ENCODE data around the gene GNB1L.
"Not testable (repeated sequence)": the region's sequence is repeated elsewhere in the genome, so short reads cannot be mapped to it uniquely, and the experiment has no call there.

Gene GNB1L

DNA sequence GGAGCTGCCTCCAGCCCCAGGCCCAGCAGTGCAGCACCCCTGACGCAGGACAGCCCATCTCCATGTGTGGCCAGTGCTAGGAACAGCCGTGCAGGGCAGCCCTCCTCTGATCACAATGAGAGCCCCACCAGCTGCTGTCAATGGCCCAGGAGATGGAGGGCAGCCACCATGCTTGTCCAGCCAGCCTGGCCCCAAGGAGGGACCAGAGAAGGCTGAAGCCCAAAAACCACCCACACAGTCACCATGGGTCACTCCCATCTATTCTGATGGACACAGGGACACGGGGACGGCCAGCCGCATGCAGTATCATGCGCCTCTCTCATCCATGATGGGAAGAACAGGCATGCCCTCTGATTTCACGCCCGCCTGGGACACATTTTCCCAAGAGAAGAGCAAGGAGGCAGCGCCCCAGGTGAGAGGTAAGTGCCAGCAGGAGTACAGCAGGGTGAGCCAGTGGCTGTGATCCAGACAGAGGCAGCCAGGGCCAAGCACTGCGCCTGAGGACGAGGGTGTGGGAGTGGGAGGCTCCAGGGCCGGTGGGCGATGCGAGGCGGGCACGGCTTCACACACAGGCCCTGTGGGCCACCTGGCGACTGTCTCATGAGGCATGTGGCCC lies 33.6 kb upstream of the GNB1L start:
- no peak for DNase-seq (ENCODE audit: low spot score)
- TF ChIP-seq, protein P1, sequence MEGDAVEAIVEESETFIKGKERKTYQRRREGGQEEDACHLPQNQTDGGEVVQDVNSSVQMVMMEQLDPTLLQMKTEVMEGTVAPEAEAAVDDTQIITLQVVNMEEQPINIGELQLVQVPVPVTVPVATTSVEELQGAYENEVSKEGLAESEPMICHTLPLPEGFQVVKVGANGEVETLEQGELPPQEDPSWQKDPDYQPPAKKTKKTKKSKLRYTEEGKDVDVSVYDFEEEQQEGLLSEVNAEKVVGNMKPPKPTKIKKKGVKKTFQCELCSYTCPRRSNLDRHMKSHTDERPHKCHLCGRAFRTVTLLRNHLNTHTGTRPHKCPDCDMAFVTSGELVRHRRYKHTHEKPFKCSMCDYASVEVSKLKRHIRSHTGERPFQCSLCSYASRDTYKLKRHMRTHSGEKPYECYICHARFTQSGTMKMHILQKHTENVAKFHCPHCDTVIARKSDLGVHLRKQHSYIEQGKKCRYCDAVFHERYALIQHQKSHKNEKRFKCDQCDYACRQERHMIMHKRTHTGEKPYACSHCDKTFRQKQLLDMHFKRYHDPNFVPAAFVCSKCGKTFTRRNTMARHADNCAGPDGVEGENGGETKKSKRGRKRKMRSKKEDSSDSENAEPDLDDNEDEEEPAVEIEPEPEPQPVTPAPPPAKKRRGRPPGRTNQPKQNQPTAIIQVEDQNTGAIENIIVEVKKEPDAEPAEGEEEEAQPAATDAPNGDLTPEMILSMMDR (IDR thresholded peaks at IDR 0.05) = no peak
- Histone ChIP-seq H3K4me3 (no peak overlapping the region), H3K27ac (no peak overlapping the region)

DNA sequence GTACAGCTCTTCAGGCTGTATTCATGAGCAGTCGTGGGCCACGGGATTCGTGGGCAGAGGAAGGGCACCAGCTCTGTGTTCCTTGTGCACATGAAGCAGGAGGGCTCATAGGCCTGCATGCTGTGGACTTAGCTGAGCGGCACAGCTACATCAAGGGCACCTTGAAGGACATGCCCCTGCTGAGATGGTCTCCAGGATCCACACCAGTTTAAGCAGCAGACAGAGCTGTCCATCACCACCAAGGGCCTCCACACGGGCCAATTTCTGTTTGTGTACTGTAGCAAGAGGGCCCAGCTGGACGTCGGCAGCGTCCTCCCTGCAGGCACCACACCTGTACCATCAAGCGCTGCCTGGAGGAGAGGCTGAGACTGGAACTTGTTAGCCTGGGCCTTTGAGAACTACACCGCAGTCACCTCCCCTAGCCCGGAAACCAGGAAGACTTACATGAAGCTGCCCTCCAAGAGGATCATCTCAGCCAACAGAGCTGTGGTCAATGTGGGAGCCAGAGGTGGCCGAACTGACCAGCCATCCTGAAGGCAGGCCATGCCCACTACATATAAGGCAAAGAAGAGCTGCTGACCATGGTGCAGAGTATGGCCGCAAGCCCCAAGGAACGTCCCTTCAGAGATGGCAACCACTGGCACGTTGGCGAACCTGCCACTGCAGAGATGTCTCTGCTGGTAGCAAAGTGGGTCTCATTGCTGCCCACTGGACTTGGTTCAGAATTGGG lies 32.7 kb upstream of the GNB1L start:
- H3K27ac ChIP-seq = no peak overlapping the region
- no peak for DNase-seq (ENCODE audit: low spot score)
- H3K4me3 ChIP-seq = no peak overlapping the region
- TF ChIP-seq, protein P1 (IDR thresholded peaks at IDR 0.05) = no peak

DNA sequence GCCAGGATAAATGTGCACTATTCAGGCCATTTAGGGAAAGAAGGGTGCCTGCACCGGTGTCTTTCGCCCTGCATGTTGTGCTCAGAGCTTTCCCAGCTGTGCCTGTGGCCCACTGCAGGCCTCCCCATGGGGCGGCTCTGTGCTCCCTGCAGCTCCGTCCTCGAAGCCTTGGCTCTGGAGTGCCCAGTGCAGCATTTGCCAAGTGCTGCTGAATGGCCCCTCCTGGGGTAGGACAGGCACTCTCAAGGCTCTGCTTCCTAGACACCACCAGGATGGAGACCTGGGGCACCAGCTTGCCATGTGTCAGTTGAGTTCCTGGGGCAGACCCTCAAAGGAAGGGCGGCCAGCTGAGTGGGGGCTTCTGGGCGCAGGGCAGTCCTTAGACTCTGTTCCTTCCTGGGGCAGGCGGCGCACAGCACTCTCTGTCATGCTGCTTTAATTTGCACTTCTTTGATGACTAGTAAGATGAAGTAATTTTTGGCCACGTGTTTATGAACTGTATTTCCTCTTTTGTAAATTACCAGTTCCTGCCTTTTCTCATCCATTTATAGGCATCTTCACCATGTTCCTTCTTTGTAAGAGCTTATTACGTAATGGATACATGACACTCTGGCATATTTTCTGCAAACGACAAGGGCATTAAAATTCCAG lies 32.1 kb upstream of the GNB1L start:
- Histone ChIP-seq H3K27ac (peak overlapping the region in 1 of 2 donors; percentile 39), H3K4me3 (no peak overlapping the region)
- no peak for DNase-seq (ENCODE audit: low spot score)
- TF ChIP-seq, protein P1 (IDR thresholded peaks at IDR 0.05) = no peak

DNA sequence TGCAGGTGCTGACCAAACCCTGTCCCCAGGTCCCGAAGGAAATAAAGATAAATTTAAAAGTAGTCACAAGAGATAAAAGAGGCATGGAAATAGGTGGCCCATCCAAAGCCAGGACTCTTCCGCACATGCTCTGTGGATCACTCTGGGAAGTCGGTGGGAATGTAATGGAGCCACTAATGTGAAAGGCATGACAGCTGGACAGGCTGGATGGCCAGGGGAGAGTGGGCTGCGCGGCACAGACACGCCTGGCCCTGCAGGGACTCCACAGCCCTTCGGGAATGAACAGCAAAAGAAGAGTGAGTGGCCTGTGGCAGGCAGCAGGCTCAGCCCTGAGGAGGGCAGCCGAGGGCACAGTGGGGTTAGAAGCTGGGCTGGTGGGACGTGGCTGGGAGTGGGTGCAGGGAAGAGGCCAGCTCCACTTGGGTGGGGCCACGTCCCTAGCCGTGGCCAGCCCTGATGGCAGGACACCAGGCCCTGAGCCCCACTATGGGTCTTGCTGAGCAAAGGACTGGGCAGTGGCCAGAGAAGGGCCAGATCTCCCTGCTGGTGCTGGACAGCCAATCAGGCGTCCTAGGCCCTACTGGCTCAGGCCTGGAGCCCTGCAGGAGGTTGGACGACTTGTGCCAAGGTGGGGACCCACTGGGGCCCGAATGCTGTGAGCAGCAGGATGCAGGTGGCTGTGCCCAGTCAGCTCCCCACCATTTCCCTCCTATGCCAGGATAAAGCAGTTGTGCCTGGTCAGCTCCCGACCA lies 31.3 kb upstream of the GNB1L start:
- DNase-seq (ENCODE audit: low spot score) = no peak
- Histone ChIP-seq H3K27ac (peak overlapping the region in 1 of 2 donors; percentile 39), H3K4me3 (no peak overlapping the region)
- TF ChIP-seq, protein P1 (IDR thresholded peaks at IDR 0.05) = no peak

DNA sequence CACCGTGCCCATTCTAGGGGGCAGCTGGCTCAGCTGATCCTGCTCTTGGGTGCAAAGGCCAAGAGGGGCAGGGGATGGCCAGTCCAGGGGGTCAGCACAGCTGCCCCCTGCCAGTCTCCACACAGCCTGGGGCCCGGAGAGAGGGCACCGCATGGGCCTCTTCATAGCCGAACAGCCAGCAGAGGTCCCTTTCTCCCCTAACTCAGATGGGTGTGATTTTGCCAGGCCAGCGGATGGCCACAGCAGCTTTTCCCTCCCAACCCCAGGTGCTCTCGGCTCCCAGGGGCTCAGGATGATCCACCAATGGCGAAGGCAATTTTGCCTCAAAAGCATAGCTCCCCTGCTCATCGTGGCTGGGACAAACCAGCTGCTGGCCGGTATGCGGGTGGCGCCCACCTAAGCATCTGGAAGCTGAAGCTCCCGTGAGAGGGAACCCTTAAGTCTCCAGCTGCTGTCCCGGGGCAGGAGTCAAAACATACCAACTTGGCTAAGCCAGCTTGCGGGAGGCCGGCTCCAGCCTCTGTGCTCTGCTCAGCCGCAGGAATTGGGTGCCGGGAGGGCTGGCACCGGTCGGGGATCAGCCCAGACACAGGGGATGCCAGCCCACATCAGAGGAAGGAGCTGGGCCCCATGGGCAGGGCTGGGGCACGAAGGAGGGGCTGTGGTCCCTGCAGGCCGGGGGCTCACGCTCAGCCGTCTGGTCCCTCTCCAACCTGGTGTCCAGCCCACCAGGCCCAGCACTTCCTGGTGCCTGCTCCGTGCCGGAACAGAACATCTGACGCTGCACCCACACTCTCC lies 30.5 kb upstream of the GNB1L start:
- DNase-seq (ENCODE audit: low spot score) = no peak
- TF ChIP-seq, protein P1 (IDR thresholded peaks at IDR 0.05) = no peak

DNA sequence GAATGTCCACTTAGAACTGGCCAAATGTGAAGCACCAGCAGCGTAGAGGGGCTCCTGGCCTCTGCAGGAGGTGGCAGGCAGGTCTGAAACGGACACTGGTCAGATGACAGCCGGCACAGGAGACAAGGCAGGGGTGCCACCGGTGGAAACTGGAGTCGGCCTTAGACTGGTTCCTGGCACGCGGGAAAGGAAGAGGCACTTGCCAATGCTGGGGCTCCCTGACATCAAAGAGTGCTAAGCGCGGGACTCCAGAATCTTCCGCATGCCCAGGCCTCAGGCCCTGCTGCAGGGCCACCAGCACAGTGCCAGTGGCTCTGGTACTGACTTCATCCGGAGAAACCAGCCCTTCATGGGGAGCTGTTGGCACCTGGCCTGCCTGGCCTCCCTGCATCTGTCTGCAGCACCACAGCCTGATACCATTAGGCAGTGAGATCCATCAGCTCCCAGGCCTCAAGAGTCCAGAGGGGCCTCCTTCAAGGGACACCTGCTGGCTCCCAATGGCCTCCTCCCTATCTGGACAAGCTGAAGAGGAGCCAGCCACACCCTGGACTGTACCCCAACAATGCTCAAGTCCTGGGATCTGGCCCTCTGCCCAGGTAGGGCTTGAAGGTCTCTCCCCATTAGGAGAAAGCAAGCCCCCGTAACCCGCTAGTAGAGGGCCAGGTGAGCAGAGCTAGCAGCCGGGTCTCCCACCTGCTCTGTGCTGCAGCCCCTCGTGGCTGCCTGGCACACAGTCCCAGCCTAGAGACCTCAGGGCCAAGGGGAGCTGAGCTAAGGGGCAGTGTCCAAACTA lies 29.7 kb upstream of the GNB1L start:
- TF ChIP-seq, protein P1 (IDR thresholded peaks at IDR 0.05) = no peak
- no peak for DNase-seq (ENCODE audit: low spot score)
- Histone ChIP-seq H3K27ac (no peak overlapping the region), H3K4me3 (no peak overlapping the region)

More for the DNA sequence above, 30.5 kb upstream of the GNB1L start:
- Histone ChIP-seq H3K4me3 (no peak overlapping the region), H3K27ac (no peak overlapping the region)

DNA sequence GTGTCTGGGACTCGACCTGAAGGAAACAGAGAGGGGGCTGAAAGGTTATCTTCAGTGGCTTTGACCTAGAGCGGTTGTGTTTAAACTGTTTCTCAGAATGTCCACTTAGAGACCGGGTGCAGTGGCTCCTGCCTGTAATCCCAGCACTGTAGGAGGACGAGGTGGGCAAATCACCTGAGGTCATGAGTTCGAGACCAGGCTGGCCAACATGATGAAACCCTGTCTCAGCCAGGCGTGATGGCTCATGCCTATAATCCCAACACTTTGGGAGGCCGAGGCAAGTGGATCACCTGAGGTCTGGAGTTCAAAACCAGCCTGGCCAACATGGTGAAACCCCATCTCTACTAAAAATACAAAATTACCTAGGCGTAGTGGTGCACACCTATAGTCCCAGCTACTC lies 28.8 kb upstream of the GNB1L start:
- not testable (repeated sequence) for H3K4me3 ChIP-seq; DNase-seq (ENCODE audit: low spot score); H3K27ac ChIP-seq
